ENCODE data around the gene ZNF99.
"Not testable (repeated sequence)": the region's sequence is repeated elsewhere in the genome, so short reads cannot be mapped to it uniquely, and the experiment has no call there.

The ZNF99 gene

GRCh38 chr19:22783651-22784410 lies at the start of gene ZNF99:
Gene ZNF99, minus strand, starts transcription at chr19:22784151. Its CDS starts 135 bp downstream, at chr19:22784016.
- DNase-seq (ENCODE audit: low read depth in 1 of 2, low spot score in 1 of 2) = no peak

GRCh38 chr19:22832031-22832762 lies 48.2 kb upstream of the ZNF99 start, which contains the start of gene ZNF723:
Gene ZNF723, plus strand, starts transcription at chr19:22832291. Its CDS starts 89 bp downstream, at chr19:22832380.
- DNase-seq (ENCODE audit: low read depth in 1 of 2, low spot score in 1 of 2) = no peak

- DNase-seq (ENCODE audit: low read depth in 1 of 2, low spot score in 1 of 2) = no peak
These were observed 47.3 kb upstream of the ZNF99 start for GRCh38 chr19:22831211-22831610.

GRCh38 chr19:22814124-22814523 lies 30.2 kb upstream of the ZNF99 start:
- DNase-seq (ENCODE audit: low read depth in 1 of 2, low spot score in 1 of 2) = no peak

- no peak for DNase-seq (ENCODE audit: low read depth in 1 of 2, low spot score in 1 of 2)
These were observed 23.3 kb upstream of the ZNF99 start for GRCh38 chr19:22807061-22807835.

- DNase-seq (ENCODE audit: low read depth in 1 of 2, low spot score in 1 of 2) = no peak
These were observed 22.5 kb upstream of the ZNF99 start for GRCh38 chr19:22806418-22806817.

GRCh38 chr19:22797040-22797439 lies 13.1 kb upstream of the ZNF99 start:
- no peak for DNase-seq (ENCODE audit: low read depth in 1 of 2, low spot score in 1 of 2)

- not testable (repeated sequence) for DNase-seq (ENCODE audit: low read depth in 1 of 2, low spot score in 1 of 2)
These were observed 8.9 kb upstream of the ZNF99 start for GRCh38 chr19:22792863-22793262.

- DNase-seq (ENCODE audit: low read depth in 1 of 2, low spot score in 1 of 2) = no peak
These were observed 47.9 kb downstream of the ZNF99 start for GRCh38 chr19:22735911-22736645.

- DNase-seq (ENCODE audit: low read depth in 1 of 2, low spot score in 1 of 2) = no peak
These were observed 50.3 kb downstream of the ZNF99 start for GRCh38 chr19:22733691-22734090.

- DNase-seq (ENCODE audit: low read depth in 1 of 2, low spot score in 1 of 2) = not testable (repeated sequence)
These were observed 55.7 kb downstream of the ZNF99 start for GRCh38 chr19:22728214-22728613.

GRCh38 chr19:22721533-22721932 lies 62.4 kb downstream of the ZNF99 start:
- DNase-seq (ENCODE audit: low read depth in 1 of 2, low spot score in 1 of 2) = not testable (repeated sequence)

- no peak for DNase-seq (ENCODE audit: low read depth in 1 of 2, low spot score in 1 of 2)
These were observed 75.0 kb downstream of the ZNF99 start for GRCh38 chr19:22708983-22709382.

GRCh38 chr19:22703096-22703495 lies 80.9 kb downstream of the ZNF99 start:
- DNase-seq (ENCODE audit: low read depth in 1 of 2, low spot score in 1 of 2) = not testable (repeated sequence)

GRCh38 chr19:22702661-22703060 lies 81.3 kb downstream of the ZNF99 start:
- not testable (repeated sequence) for DNase-seq (ENCODE audit: low read depth in 1 of 2, low spot score in 1 of 2)
